Peyer's patch (tissue), 4 donors: Measurements from ENCODE around the gene TACC2.

Source experiments
- CTCF ChIP-seq, 6 experiments: fragments of 450-650 bp in 4 of 6; fragments of 200-600 bp in 2 of 6; sonication (generic) in 1 of 6; IDR thresholded peaks; one replicate each; pipeline ENCODE4 v1.5.1; 2017 to 2019; ENCODE audit warnings: antibody characterized with exemption in 6 of 6, mild to moderate bottlenecking in 3 of 6, moderate library complexity in 1 of 6
- POLR2A ChIP-seq, 2 donors: fragments of 450-650 bp; IDR thresholded peaks; one replicate each; pipeline ENCODE4 v1.5.1; 2017; ENCODE audit warnings: antibody characterized with exemption in 2 of 2, mild to moderate bottlenecking in 2 of 2, moderate library complexity in 2 of 2

- TF ChIP-seq CTCF (IDR thresholded peaks at IDR 0.05) = no peak
- no peak for TF ChIP-seq POLR2A (IDR thresholded peaks at IDR 0.05)
Measured at GRCh38 chr10:122154545-122155366, 165.8 kb downstream of the TACC2 start.
